Loucy (cell line): Measurements from ENCODE around the gene TMEFF1.

Experiments
- CTCF ChIP-seq: fragments of 200-600 bp; sonication (generic); conservative IDR thresholded peaks from 2 replicates; pipeline ENCODE4 v1.5.1; 2014; ENCODE audit warnings: mild to moderate bottlenecking, antibody characterized with exemption, low read length
- EZH2phosphoT487 ChIP-seq: fragments of 200-600 bp; IDR thresholded peaks from 2 replicates; pipeline ENCODE4 v1.6.1; 2018; ENCODE audit warnings: antibody characterized with exemption, mild to moderate bottlenecking, moderate library complexity, borderline replicate concordance

- TF ChIP-seq CTCF (no peak), EZH2phosphoT487 (no peak)
Observed at GRCh38 chr9:100457517-100457916, 15.4 kb upstream of the TMEFF1 start.
